HCT116 (cell line): Measurements from ENCODE around the gene UBXN2A. TPM values are rescaled to one million over a fixed set of nuclear protein-coding genes. Genes with fewer than 3 reads are reported as not detected.

Source experiments
- ATAC-seq: fragments of 200-7000 bp; cut with Tn5 transposase; 2 replicates; pipeline ENCODE4 v1.9.1; 2020; ENCODE audit warnings: mild to moderate bottlenecking, moderate library complexity
- BruUV-seq: library from RNA; stranded (reverse); fragments of 400-500 nt; replicated peaks from 2 replicates; lab custom pipeline; 2021; lab: Mats Ljungman, UMichigan
- CTCF ChIA-PET: fragments of 300-600 bp; sonication (Branson Sonifier 250); formaldehyde crosslinking; loops from one replicate; lab custom pipeline; 2021; ENCODE audit warnings: antibody characterized with exemption; lab: Charles Lee
- POLR2A ChIA-PET: fragments of 300-600, 350-600 bp; sonication (Branson Sonifier 250); formaldehyde crosslinking; loops from one replicate; lab custom pipeline; 2021; ENCODE audit warnings: antibody characterized with exemption; lab: Charles Lee
- RAD21 ChIA-PET, 2 experiments: fragments of 300-600 bp; sonication (Branson Sonifier 250); formaldehyde crosslinking; loops; one replicate each; lab custom pipeline; 2023; ENCODE audit warnings: low total read pairs in 2 of 2; ENCODE audit not compliant: uncharacterized antibody in 2 of 2, unreplicated experiment in 2 of 2, low non-redundant PET in 1 of 2; lab: Charles Lee
- DNase-seq: peaks from one replicate; pipeline ENCODE4 v3.0.0-alpha.2; 2010; ENCODE audit warnings: low read depth, low spot score
- H2AFZ ChIP-seq: fragments of 200-600 bp; shearing (Covaris generic), sonication (generic); 2 replicates; pipeline ENCODE4 v1.6.1; 2017; ENCODE audit warnings: low read depth, mixed run types, mixed read lengths, antibody characterized with exemption, low read length; ENCODE audit not compliant: poor library complexity, severe bottlenecking
- H3K27ac ChIP-seq: 2 replicates; pipeline ENCODE4 v1.5.1; 2012; ENCODE audit warnings: low read depth, low read length
- H3K27me3 ChIP-seq: fragments of 200-600 bp; sonication (generic); 2 replicates; pipeline ENCODE4 v1.6.1; 2016; ENCODE audit warnings: mixed run types, low read length, mixed read lengths; ENCODE audit not compliant: insufficient read depth
- H3K36me3 ChIP-seq, 2 experiments: fragments of 200-500 bp in 1 of 2; fragments of 200-600 bp in 1 of 2; sonication (Bioruptor generic) in 1 of 2; sonication (generic) in 1 of 2; 2 replicates each; pipeline versions ENCODE4 v1.5.1 to v1.6.1; 2014 to 2016; ENCODE audit warnings: low read length in 2 of 2, inconsistent platforms in 1 of 2, mixed read lengths in 1 of 2, mixed run types in 1 of 2; ENCODE audit not compliant: insufficient read depth in 2 of 2, control insufficient read depth in 1 of 2
- H3K4me1 ChIP-seq, 2 experiments: fragments of 200-600 bp in 1 of 2; sonication (generic) in 1 of 2; 2 replicates each; pipeline versions ENCODE4 v1.5.1 to v1.6.1; 2012 to 2017; ENCODE audit warnings: low read length in 2 of 2, inconsistent platforms in 1 of 2, mild to moderate bottlenecking in 1 of 2, mixed read lengths in 1 of 2, mixed run types in 1 of 2, moderate library complexity in 1 of 2; ENCODE audit not compliant: insufficient read depth in 2 of 2, control insufficient read depth in 1 of 2
- H3K4me2 ChIP-seq: fragments of 200-600 bp; sonication (generic); 2 replicates; pipeline ENCODE4 v1.6.1; 2017; ENCODE audit warnings: mixed run types, low read length, mixed read lengths
- H3K4me3 ChIP-seq, 2 experiments: fragments of 200-600 bp in 1 of 2; sonication (generic) in 1 of 2; replicated peaks in 1 of 2; 2 replicates each; pipeline ENCODE4 v1.5.1; 2011 to 2016; ENCODE audit warnings: low read length in 2 of 2, control low read depth in 1 of 2, low read depth in 1 of 2, mild to moderate bottlenecking in 1 of 2, mixed read lengths in 1 of 2, mixed run types in 1 of 2
- H3K79me2 ChIP-seq: fragments of 200-600 bp; sonication (generic); 2 replicates; pipeline ENCODE4 v1.6.1; 2017; ENCODE audit warnings: mild to moderate bottlenecking, mixed run types, low read length, moderate library complexity, mixed read lengths; ENCODE audit not compliant: insufficient read depth
- H3K9ac ChIP-seq: fragments of 200-600 bp; sonication (generic); 2 replicates; pipeline ENCODE4 v1.6.1; 2016; ENCODE audit warnings: low read length, mixed read lengths
- H3K9me2 ChIP-seq: fragments of 200-600 bp; sonication (generic), shearing (Covaris generic); 2 replicates; pipeline ENCODE4 v1.6.1; 2017; ENCODE audit warnings: mixed run types, mild to moderate bottlenecking, moderate library complexity; ENCODE audit not compliant: insufficient read depth
- H3K9me3 ChIP-seq, 2 experiments: fragments of 200-500 bp in 1 of 2; fragments of 200-600 bp in 1 of 2; sonication (Bioruptor generic) in 1 of 2; sonication (generic) in 1 of 2; 2 replicates each; pipeline ENCODE4 v1.6.1; 2014 to 2017; ENCODE audit warnings: low read length in 2 of 2, mixed read lengths in 2 of 2, inconsistent platforms in 1 of 2, low read depth in 1 of 2, mild to moderate bottlenecking in 1 of 2, mixed run types in 1 of 2, moderate library complexity in 1 of 2; ENCODE audit not compliant: control insufficient read depth in 1 of 2, insufficient read depth in 1 of 2
- H4K20me1 ChIP-seq: fragments of 200-600 bp; sonication (generic), shearing (Covaris generic); 2 replicates; pipeline ENCODE4 v1.6.1; 2017; ENCODE audit warnings: mixed run types, mild to moderate bottlenecking, moderate library complexity; ENCODE audit not compliant: insufficient read depth
- CBX3 ChIP-seq: IDR thresholded peaks from 2 replicates; pipeline ENCODE4 v1.6.1; 2012; ENCODE audit warnings: low read depth
- CEBPB ChIP-seq: IDR thresholded peaks from 2 replicates; pipeline ENCODE4 v1.6.1; 2012; ENCODE audit warnings: low read depth
- EGR1 ChIP-seq: IDR thresholded peaks from 2 replicates; pipeline ENCODE4 v1.6.1; 2012; ENCODE audit warnings: low read depth
- FOSL1 ChIP-seq: IDR thresholded peaks from 2 replicates; pipeline ENCODE4 v1.6.1; 2012; ENCODE audit warnings: low read depth
- RAD21 ChIP-seq: IDR thresholded peaks from 2 replicates; pipeline ENCODE4 v1.6.1; 2012; ENCODE audit warnings: low read depth, mild to moderate bottlenecking
- SP1 ChIP-seq: IDR thresholded peaks from 2 replicates; pipeline ENCODE4 v1.6.1; 2012; ENCODE audit warnings: low read depth
- SRF ChIP-seq: IDR thresholded peaks from 2 replicates; pipeline ENCODE4 v1.6.1; 2012; ENCODE audit warnings: low read depth
- TCF7L2 ChIP-seq: IDR thresholded peaks from 2 replicates; pipeline ENCODE4 v1.7.0; 2011; ENCODE audit warnings: borderline replicate concordance, inconsistent platforms; ENCODE audit not compliant: insufficient read depth, insufficient read length; ENCODE audit errors: extremely low read depth
- ZFX ChIP-seq: fragments of 450-650 bp; IDR thresholded peaks from 2 replicates; pipeline ENCODE4 v1.6.1; 2017
- intact Hi-C: fragments of 100-400 bp; cut with micrococcal nuclease; formaldehyde crosslinking; loops from 2 replicates; pipeline ENCODE4 v1.10.0; 2022
- total RNA-seq: library from RNA; stranded (reverse); gene quantifications from one replicate; pipeline ENCODE4 v1.2.1, GENCODE V29; 2021; ENCODE audit not compliant: unreplicated experiment
- TF ChIP-seq, protein P1 (sequence below), 3 experiments: fragments of 200-600 bp in 1 of 3; sonication (generic) in 1 of 3; IDR thresholded peaks in 2 of 3; conservative IDR thresholded peaks in 1 of 3; 2 replicates each; pipeline ENCODE4 v1.5.1; 2012 to 2017; ENCODE audit warnings: low read depth in 2 of 3, low read length in 2 of 3, antibody characterized with exemption in 1 of 3, borderline replicate concordance in 1 of 3, control low read depth in 1 of 3, mild to moderate bottlenecking in 1 of 3, mixed read lengths in 1 of 3, mixed run types in 1 of 3, moderate library complexity in 1 of 3; ENCODE audit not compliant: insufficient read depth in 1 of 3
- TF ChIP-seq, protein P2 (sequence below): IDR thresholded peaks from 2 replicates; pipeline ENCODE4 v1.6.1; 2012
- TF ChIP-seq, protein P3 (sequence below): IDR thresholded peaks from 2 replicates; pipeline ENCODE4 v1.6.1; 2011; ENCODE audit warnings: mild to moderate bottlenecking, low read length, moderate library complexity; ENCODE audit not compliant: insufficient replicate concordance; ENCODE audit errors: extremely low read depth

UBXN2A gene
- total RNA-seq, 1 experiment from 2014 or later: 14.1 TPM

DNA sequence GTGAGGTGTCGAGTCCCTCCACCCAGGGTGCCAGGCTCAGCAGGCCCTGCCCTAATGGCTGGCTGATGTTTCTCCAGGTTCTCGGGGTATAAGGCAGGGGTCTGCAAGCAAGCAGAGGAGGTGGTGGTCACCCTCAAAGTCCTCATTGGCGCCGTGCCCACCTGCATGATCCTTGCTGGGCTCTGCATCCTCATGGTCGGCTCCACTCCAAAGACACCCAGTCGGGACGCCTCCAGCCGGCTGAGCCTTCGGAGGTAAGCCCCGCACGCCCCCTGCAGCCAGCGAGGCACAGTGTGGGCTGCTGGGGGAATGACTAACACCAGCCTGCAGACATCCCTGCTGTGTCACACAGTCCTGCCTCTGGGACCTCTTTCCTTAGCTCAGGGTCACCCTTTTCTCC is 83.8 kb downstream of the UBXN2A start:
- no peak overlapping the region for H3K4me3 ChIP-seq
- DNase-seq (no peak), ATAC-seq (peak; percentile 64)
- H3K27ac ChIP-seq: no peak overlapping the region
- H3K36me3 ChIP-seq: peaks cover 4 to 5% of the 10 kb centered on the region in 2 experiments; a peak in 3 of 4 replicates
- no peaks in the 10 kb centered on the region for H3K9me3 ChIP-seq
- ChIA-PET CTCF (no interaction called here), RAD21 (no interaction called here), POLR2A (no interaction called here)
- H2AFZ ChIP-seq: no peak overlapping the region
- no peak overlapping the region for H3K9ac ChIP-seq
- no peaks in the 10 kb centered on the region for H3K27me3 ChIP-seq
- no peaks in the 10 kb centered on the region for H3K9me2 ChIP-seq
- no TSS peak for BruUV-seq
- peaks cover 0 to 4% of the 10 kb centered on the region in 2 experiments; a peak in 1 of 4 replicates for H3K4me1 ChIP-seq
- TF ChIP-seq, protein P1, sequence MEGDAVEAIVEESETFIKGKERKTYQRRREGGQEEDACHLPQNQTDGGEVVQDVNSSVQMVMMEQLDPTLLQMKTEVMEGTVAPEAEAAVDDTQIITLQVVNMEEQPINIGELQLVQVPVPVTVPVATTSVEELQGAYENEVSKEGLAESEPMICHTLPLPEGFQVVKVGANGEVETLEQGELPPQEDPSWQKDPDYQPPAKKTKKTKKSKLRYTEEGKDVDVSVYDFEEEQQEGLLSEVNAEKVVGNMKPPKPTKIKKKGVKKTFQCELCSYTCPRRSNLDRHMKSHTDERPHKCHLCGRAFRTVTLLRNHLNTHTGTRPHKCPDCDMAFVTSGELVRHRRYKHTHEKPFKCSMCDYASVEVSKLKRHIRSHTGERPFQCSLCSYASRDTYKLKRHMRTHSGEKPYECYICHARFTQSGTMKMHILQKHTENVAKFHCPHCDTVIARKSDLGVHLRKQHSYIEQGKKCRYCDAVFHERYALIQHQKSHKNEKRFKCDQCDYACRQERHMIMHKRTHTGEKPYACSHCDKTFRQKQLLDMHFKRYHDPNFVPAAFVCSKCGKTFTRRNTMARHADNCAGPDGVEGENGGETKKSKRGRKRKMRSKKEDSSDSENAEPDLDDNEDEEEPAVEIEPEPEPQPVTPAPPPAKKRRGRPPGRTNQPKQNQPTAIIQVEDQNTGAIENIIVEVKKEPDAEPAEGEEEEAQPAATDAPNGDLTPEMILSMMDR (IDR thresholded peaks at IDR 0.05 in 2 of 3, conservative IDR thresholded peaks at IDR 0.05 in 1 of 3; ENCODE audit: borderline replicate concordance in 1 of 3, insufficient read depth in 1 of 3, low read depth in 2 of 3, low read length in 2 of 3): no peak
- TF ChIP-seq TCF7L2: no peak
- 0 out of 2 replicates have a peak, but pooled peaks have one; percentile 15 for TF ChIP-seq RAD21
- TF ChIP-seq, protein P2, sequence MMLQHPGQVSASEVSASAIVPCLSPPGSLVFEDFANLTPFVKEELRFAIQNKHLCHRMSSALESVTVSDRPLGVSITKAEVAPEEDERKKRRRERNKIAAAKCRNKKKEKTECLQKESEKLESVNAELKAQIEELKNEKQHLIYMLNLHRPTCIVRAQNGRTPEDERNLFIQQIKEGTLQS: no peak
- no peak overlapping the region for H3K4me2 ChIP-seq
- intact Hi-C loops: no loop called here
- H4K20me1 ChIP-seq: no peaks in the 10 kb centered on the region
- no peaks in the 10 kb centered on the region for H3K79me2 ChIP-seq

DNA sequence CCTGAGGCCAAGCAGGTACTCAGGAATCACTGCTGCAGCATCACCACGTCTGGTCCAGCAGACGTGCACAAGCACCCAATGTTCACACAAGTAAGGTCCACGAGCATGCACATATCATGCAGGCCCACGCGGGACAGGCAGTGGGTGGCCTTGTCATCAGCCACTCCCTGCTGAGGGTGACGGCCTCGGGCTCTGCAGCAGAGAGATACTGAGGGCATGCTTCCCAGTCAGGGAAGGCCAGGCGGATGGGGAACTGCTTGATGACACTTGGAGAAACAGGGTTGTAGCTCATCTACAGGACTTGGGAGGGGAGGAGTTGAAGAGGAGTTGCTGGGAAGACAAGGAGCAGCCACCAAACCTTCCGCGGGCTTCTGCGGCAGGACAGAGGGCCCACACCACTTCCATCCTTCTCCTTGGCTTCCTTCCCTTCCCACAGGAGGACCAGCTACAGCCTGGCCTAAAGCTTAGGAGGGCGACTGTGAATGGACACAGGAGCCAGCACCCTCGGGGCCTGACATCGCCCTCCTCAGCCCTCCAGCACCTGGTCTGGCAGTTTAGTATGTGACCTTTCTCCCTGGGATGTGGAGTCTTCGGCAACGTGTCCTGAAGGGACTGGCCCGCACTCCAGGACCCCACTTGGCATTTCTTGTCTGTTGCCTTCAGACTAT is 84.9 kb downstream of the UBXN2A start:
- H3K4me2 ChIP-seq: no peak overlapping the region
- H3K9me3 ChIP-seq: no peaks in the 10 kb centered on the region
- H3K4me3 ChIP-seq: no peak overlapping the region
- no peak overlapping the region for H3K9ac ChIP-seq
- H3K9me2 ChIP-seq: no peaks in the 10 kb centered on the region
- ChIA-PET POLR2A (interaction anchor here (1.2 kb wide), 1 partner anchor 22 kb away, joined by 3 read pairs; the partner anchor contains the start of gene WDCP), CTCF (no interaction called here), RAD21 (no interaction called here)
- H3K4me1 ChIP-seq: peaks cover 0 to 4% of the 10 kb centered on the region in 2 experiments; a peak in 1 of 4 replicates
- no peak for ATAC-seq
- H3K27ac ChIP-seq: no peak overlapping the region
- no peak overlapping the region for H2AFZ ChIP-seq
- BruUV-seq: no TSS peak
- intact Hi-C loops: no loop called here
- no peaks in the 10 kb centered on the region for H4K20me1 ChIP-seq
- H3K79me2 ChIP-seq: no peaks in the 10 kb centered on the region
- H3K36me3 ChIP-seq: peaks cover 9 to 13% of the 10 kb centered on the region in 2 experiments
- H3K27me3 ChIP-seq: no peaks in the 10 kb centered on the region
- DNase-seq: no peak
- TF ChIP-seq EGR1: no peak
- no peak for TF ChIP-seq CEBPB
- no peak for TF ChIP-seq SP1
- TF ChIP-seq, protein P3, sequence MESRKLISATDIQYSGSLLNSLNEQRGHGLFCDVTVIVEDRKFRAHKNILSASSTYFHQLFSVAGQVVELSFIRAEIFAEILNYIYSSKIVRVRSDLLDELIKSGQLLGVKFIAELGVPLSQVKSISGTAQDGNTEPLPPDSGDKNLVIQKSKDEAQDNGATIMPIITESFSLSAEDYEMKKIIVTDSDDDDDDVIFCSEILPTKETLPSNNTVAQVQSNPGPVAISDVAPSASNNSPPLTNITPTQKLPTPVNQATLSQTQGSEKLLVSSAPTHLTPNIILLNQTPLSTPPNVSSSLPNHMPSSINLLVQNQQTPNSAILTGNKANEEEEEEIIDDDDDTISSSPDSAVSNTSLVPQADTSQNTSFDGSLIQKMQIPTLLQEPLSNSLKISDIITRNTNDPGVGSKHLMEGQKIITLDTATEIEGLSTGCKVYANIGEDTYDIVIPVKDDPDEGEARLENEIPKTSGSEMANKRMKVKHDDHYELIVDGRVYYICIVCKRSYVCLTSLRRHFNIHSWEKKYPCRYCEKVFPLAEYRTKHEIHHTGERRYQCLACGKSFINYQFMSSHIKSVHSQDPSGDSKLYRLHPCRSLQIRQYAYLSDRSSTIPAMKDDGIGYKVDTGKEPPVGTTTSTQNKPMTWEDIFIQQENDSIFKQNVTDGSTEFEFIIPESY: no peak
- no peak for TF ChIP-seq ZFX
- no peak for TF ChIP-seq CBX3
- no peak for TF ChIP-seq TCF7L2
- no peak for TF ChIP-seq SRF
- no peak for TF ChIP-seq FOSL1
- TF ChIP-seq RAD21: no peak
- TF ChIP-seq, protein P2: no peak
